HUES6 (cell line): ENCODE data around the gene ZSCAN22.
"Not testable (repeated sequence)": the region's sequence is repeated elsewhere in the genome, so short reads cannot be mapped to it uniquely, and the experiment has no call there.

Experiments
- H3K27ac ChIP-seq: 2 replicates; pipeline ENCODE4 v1.7.0; 2013; ENCODE audit warnings: low read depth, mild to moderate bottlenecking, low read length, inconsistent platforms
- H3K27me3 ChIP-seq: 2 replicates; pipeline ENCODE4 v1.6.1; 2013; ENCODE audit warnings: low read length; ENCODE audit not compliant: control insufficient read depth, insufficient read depth
- H3K36me3 ChIP-seq: 2 replicates; pipeline ENCODE4 v1.6.1; 2013; ENCODE audit warnings: low read length; ENCODE audit not compliant: control insufficient read depth, insufficient read depth
- H3K4me1 ChIP-seq: 2 replicates; pipeline ENCODE4 v1.6.1; 2013; ENCODE audit warnings: low read length; ENCODE audit not compliant: control insufficient read depth, insufficient read depth
- H3K4me3 ChIP-seq: 2 replicates; pipeline ENCODE4 v1.5.1; 2013; ENCODE audit warnings: low read depth, low read length
- H3K9ac ChIP-seq: one replicate; pipeline ENCODE4 v1.6.1; 2013; ENCODE audit warnings: mild to moderate bottlenecking, low read length
- H3K9me3 ChIP-seq: 2 replicates; pipeline ENCODE4 v1.6.1; 2013; ENCODE audit warnings: low read depth, low read length; ENCODE audit not compliant: control insufficient read depth, insufficient read depth

The ZSCAN22 gene

GRCh38 chr19:58338825-58339558 lies 12.2 kb downstream of the ZSCAN22 start:
- Histone ChIP-seq H3K4me3 (no peak overlapping the region), H3K36me3 (peaks cover 40% of the 10 kb centered on the region), H3K4me1 (no peaks in the 10 kb centered on the region), H3K27me3 (no peaks in the 10 kb centered on the region), H3K27ac (no peak overlapping the region), H3K9ac (no peak overlapping the region), H3K9me3 (peaks cover 3% of the 10 kb centered on the region; the same call in 1 of the 2 replicates)

GRCh38 chr19:58345558-58345957 lies 18.8 kb downstream of the ZSCAN22 start:
- no peaks in the 10 kb centered on the region for H3K4me1 ChIP-seq
- no peak overlapping the region for H3K9ac ChIP-seq
- H3K36me3 ChIP-seq, result no peaks in the 10 kb centered on the region
- no peak overlapping the region for H3K27ac ChIP-seq
- H3K9me3 ChIP-seq, result no peaks in the 10 kb centered on the region
- H3K27me3 ChIP-seq, result peaks cover 9% of the 10 kb centered on the region; the same call in 1 of the 2 replicates
- no peak overlapping the region for H3K4me3 ChIP-seq

- Histone ChIP-seq H3K36me3 (no peaks in the 10 kb centered on the region; the same call in 1 of the 2 replicates), H3K4me3 (peak overlapping the region; percentile 92), H3K4me1 (no peaks in the 10 kb centered on the region), H3K9ac (peak overlapping the region; percentile 61), H3K27ac (no peak overlapping the region), H3K27me3 (peaks cover 9% of the 10 kb centered on the region; the same call in 1 of the 2 replicates), H3K9me3 (no peaks in the 10 kb centered on the region)
Measured at GRCh38 chr19:58346961-58347929, 20.5 kb downstream of the ZSCAN22 start.

GRCh38 chr19:58348080-58348479 lies 21.3 kb downstream of the ZSCAN22 start:
- not testable (repeated sequence) for H3K27ac ChIP-seq, H3K36me3 ChIP-seq, H3K9me3 ChIP-seq, H3K27me3 ChIP-seq, H3K4me1 ChIP-seq
- peak overlapping the region; percentile 59 for H3K9ac ChIP-seq
- H3K4me3 ChIP-seq, result peak overlapping the region; percentile 92

GRCh38 chr19:58349590-58349989 lies 22.8 kb downstream of the ZSCAN22 start:
- H3K36me3 ChIP-seq, result no peaks in the 10 kb centered on the region; the same call in 1 of the 2 replicates
- no peak overlapping the region for H3K9ac ChIP-seq
- no peaks in the 10 kb centered on the region for H3K9me3 ChIP-seq
- H3K4me3 ChIP-seq, result no peak overlapping the region
- H3K27me3 ChIP-seq, result peaks cover 9% of the 10 kb centered on the region; the same call in 1 of the 2 replicates
- no peak overlapping the region for H3K27ac ChIP-seq
- no peaks in the 10 kb centered on the region for H3K4me1 ChIP-seq

- Histone ChIP-seq H3K4me3 (no peak overlapping the region), H3K4me1 (no peaks in the 10 kb centered on the region), H3K36me3 (no peaks in the 10 kb centered on the region; the same call in 1 of the 2 replicates), H3K27me3 (peaks cover 9% of the 10 kb centered on the region; the same call in 1 of the 2 replicates), H3K9ac (no peak overlapping the region), H3K9me3 (no peaks in the 10 kb centered on the region), H3K27ac (no peak overlapping the region)
Measured at GRCh38 chr19:58350001-58350861, 23.4 kb downstream of the ZSCAN22 start.

GRCh38 chr19:58350871-58351557 lies 24.2 kb downstream of the ZSCAN22 start:
- Histone ChIP-seq H3K27ac (no peak overlapping the region), H3K9ac (no peak overlapping the region), H3K27me3 (peaks cover 9% of the 10 kb centered on the region; the same call in 1 of the 2 replicates), H3K36me3 (no peaks in the 10 kb centered on the region; the same call in 1 of the 2 replicates), H3K9me3 (no peaks in the 10 kb centered on the region), H3K4me3 (no peak overlapping the region), H3K4me1 (no peaks in the 10 kb centered on the region)

GRCh38 chr19:58351558-58351878 lies 24.7 kb downstream of the ZSCAN22 start:
- Histone ChIP-seq H3K4me3 (no peak overlapping the region), H3K36me3 (no peaks in the 10 kb centered on the region; the same call in 1 of the 2 replicates), H3K27me3 (peaks cover 7% of the 10 kb centered on the region; the same call in 1 of the 2 replicates), H3K9me3 (no peaks in the 10 kb centered on the region), H3K9ac (no peak overlapping the region), H3K27ac (no peak overlapping the region), H3K4me1 (no peaks in the 10 kb centered on the region)

- H3K4me1 ChIP-seq, result no peaks in the 10 kb centered on the region
- no peaks in the 10 kb centered on the region for H3K9me3 ChIP-seq
- H3K27me3 ChIP-seq, result peaks cover under 1% of the 10 kb centered on the region; the same call in 1 of the 2 replicates
- H3K9ac ChIP-seq, result no peak overlapping the region
- no peak overlapping the region for H3K4me3 ChIP-seq
- H3K27ac ChIP-seq, result no peak overlapping the region
- no peaks in the 10 kb centered on the region; the same call in 1 of the 2 replicates for H3K36me3 ChIP-seq
Measured at GRCh38 chr19:58351990-58352755, 25.4 kb downstream of the ZSCAN22 start.
